ENCODE results near the gene CCL15.

DNA sequence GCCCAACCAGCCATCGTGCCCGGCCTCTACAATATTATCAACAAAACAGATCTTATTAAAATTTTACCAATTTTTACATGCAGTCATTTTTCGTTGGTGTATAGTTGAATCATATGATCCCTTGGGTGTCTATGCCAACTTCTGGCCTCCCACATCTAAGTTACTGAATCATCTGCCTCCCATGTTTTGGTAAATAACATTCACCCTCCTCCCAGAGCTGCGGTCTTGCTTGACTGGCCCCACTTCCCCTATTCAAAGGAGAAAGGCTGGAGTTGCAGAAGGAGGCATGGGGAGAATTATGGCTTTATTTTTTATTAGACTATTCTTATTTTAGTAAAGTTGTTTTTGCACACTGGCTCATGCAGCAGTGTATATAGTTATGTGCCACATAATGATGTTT lies 34.9 kb upstream of the CCL15 start:
- TF ChIP-seq POLR2A (IDR thresholded peaks at IDR 0.05), result no peak
- TF ChIP-seq, protein P1, sequence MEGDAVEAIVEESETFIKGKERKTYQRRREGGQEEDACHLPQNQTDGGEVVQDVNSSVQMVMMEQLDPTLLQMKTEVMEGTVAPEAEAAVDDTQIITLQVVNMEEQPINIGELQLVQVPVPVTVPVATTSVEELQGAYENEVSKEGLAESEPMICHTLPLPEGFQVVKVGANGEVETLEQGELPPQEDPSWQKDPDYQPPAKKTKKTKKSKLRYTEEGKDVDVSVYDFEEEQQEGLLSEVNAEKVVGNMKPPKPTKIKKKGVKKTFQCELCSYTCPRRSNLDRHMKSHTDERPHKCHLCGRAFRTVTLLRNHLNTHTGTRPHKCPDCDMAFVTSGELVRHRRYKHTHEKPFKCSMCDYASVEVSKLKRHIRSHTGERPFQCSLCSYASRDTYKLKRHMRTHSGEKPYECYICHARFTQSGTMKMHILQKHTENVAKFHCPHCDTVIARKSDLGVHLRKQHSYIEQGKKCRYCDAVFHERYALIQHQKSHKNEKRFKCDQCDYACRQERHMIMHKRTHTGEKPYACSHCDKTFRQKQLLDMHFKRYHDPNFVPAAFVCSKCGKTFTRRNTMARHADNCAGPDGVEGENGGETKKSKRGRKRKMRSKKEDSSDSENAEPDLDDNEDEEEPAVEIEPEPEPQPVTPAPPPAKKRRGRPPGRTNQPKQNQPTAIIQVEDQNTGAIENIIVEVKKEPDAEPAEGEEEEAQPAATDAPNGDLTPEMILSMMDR (IDR thresholded peaks at IDR 0.05 in 8 of 11, conservative IDR thresholded peaks at IDR 0.05 in 3 of 11), result no peak
